ENCODE data around the gene CACNA1H.
"Not testable (repeated sequence)": the region's sequence is repeated elsewhere in the genome, so short reads cannot be mapped to it uniquely, and the experiment has no call there.

Gene CACNA1H

GRCh38 chr16:1192384-1193073 is 39.6 kb downstream of the CACNA1H start:
- no peak for DNase-seq (ENCODE audit: low read depth, low spot score)

- no peak for DNase-seq (ENCODE audit: low read depth, low spot score)
Observed at GRCh38 chr16:1193143-1193824, 40.4 kb downstream of the CACNA1H start.

GRCh38 chr16:1193825-1194581 is 41.1 kb downstream of the CACNA1H start:
- DNase-seq (ENCODE audit: low read depth, low spot score), result no peak

GRCh38 chr16:1194665-1195392 is 41.9 kb downstream of the CACNA1H start:
- DNase-seq (ENCODE audit: low read depth, low spot score), result no peak

GRCh38 chr16:1195393-1195666 is 42.4 kb downstream of the CACNA1H start:
- no peak for DNase-seq (ENCODE audit: low read depth, low spot score)

GRCh38 chr16:1196494-1196893 is 43.6 kb downstream of the CACNA1H start:
- DNase-seq (ENCODE audit: low read depth, low spot score), result no peak

- no peak for DNase-seq (ENCODE audit: low read depth, low spot score)
Observed at GRCh38 chr16:1197237-1197866, 44.4 kb downstream of the CACNA1H start.

- DNase-seq (ENCODE audit: low read depth, low spot score), result no peak
Observed at GRCh38 chr16:1198194-1198593, 45.3 kb downstream of the CACNA1H start.

GRCh38 chr16:1198671-1199346 is 45.9 kb downstream of the CACNA1H start:
- DNase-seq (ENCODE audit: low read depth, low spot score), result not testable (repeated sequence)

GRCh38 chr16:1199347-1200013 is 46.6 kb downstream of the CACNA1H start:
- DNase-seq (ENCODE audit: low read depth, low spot score), result no peak

- no peak for DNase-seq (ENCODE audit: low read depth, low spot score)
Observed at GRCh38 chr16:1200014-1200627, 47.2 kb downstream of the CACNA1H start.

GRCh38 chr16:1201444-1201843 is 48.5 kb downstream of the CACNA1H start:
- no peak for DNase-seq (ENCODE audit: low read depth, low spot score)

GRCh38 chr16:1202274-1202673 is 49.4 kb downstream of the CACNA1H start:
- no peak for DNase-seq (ENCODE audit: low read depth, low spot score)

GRCh38 chr16:1204933-1205332 is 52.0 kb downstream of the CACNA1H start:
- no peak for DNase-seq (ENCODE audit: low read depth, low spot score)

- DNase-seq (ENCODE audit: low read depth, low spot score), result no peak
Observed at GRCh38 chr16:1206326-1206725, 53.4 kb downstream of the CACNA1H start.

- DNase-seq (ENCODE audit: low read depth, low spot score), result no peak
Observed at GRCh38 chr16:1206786-1207185, 53.9 kb downstream of the CACNA1H start.

- DNase-seq (ENCODE audit: low read depth, low spot score), result no peak
Observed at GRCh38 chr16:1208239-1208830, 55.4 kb downstream of the CACNA1H start.

- DNase-seq (ENCODE audit: low read depth, low spot score), result no peak
Observed at GRCh38 chr16:1209081-1209480, 56.2 kb downstream of the CACNA1H start.

GRCh38 chr16:1210461-1210860 is 57.6 kb downstream of the CACNA1H start:
- no peak for DNase-seq (ENCODE audit: low read depth, low spot score)

Measured in activated naive CD8-positive, alpha-beta T cell treated with anti-CD3 and anti-CD28 coated beads, Interleukin-2, amount 50 U/mL, for 16 hours (primary cell).